Measurements from ENCODE around the gene UBN1. TPM values are rescaled to one million over a fixed set of nuclear protein-coding genes. Genes with fewer than 3 reads are reported as not detected.
A peak's percentile ranks its signal among the peaks of the same experiment; 100 is the strongest.

Gene UBN1
- total RNA-seq, 1 donor from 2014 or later = 45.3 TPM

DNA sequence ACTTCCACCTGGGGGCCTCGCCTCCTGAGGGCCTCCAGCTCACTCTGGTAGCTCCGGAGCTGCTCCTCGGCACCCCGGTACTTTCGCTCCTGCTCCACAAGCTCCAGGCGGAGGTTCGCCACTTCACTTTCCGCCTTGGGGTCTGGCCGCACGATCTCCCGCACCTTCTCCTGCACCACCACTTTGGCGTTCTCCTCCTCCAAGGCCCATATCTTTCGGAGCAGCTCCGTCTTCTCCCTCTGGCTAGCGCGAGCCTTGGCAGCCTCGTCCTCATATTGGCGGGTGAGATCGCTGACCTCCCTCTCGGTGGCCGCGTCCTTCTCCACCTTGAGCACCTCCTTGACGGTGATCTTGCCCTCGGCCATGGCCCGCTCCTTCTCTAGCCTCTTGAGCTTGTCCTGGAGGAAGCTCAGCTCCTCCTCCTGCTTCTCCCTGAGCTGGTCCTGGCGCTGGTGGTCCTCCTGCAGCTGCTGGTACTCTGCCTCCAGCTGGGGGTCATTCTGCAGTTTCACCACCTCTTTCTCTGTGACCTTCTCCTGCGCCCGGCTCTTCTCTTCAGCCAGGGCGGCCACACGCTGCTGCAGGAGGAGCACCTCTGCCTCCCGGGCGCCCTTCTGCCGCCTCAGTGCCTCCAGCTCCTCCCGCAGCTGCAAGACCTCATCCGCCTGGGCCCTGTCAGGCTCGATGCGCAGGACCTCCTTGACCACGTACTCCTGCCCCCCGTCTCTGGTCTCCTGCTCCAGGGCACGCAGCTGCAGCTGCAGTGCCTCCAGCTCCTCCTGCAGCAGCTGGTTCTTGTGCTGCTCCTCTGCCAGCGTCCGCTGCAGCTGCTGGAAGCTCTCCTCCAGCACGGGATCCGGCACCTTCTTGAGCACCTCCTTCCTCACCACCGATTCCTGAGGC, 37.9 kb downstream of the UBN1 start:
- H3K4me1 Mint-ChIP-seq (ENCODE audit: low read depth, unreplicated experiment) = peaks cover 39% of the 10 kb centered on the region
- peaks cover 53% of the 10 kb centered on the region for H4K20me1 ChIP-seq (ENCODE audit: insufficient read depth, low read length)
- no peaks in the 10 kb centered on the region for H3K79me2 ChIP-seq (ENCODE audit: insufficient read depth, low read length)
- no peak overlapping the region for H3K27ac ChIP-seq (ENCODE audit: low read depth, low read length)
- peaks cover 23% of the 10 kb centered on the region for H3K36me3 ChIP-seq (ENCODE audit: insufficient read depth, low read length)
- H3K4me3 Mint-ChIP-seq (ENCODE audit: unreplicated experiment) = no peak overlapping the region
- TF ChIP-seq EZH2 (IDR thresholded peaks at IDR 0.05; ENCODE audit: insufficient read depth, low read length) = no peak
- TF ChIP-seq, protein P1, sequence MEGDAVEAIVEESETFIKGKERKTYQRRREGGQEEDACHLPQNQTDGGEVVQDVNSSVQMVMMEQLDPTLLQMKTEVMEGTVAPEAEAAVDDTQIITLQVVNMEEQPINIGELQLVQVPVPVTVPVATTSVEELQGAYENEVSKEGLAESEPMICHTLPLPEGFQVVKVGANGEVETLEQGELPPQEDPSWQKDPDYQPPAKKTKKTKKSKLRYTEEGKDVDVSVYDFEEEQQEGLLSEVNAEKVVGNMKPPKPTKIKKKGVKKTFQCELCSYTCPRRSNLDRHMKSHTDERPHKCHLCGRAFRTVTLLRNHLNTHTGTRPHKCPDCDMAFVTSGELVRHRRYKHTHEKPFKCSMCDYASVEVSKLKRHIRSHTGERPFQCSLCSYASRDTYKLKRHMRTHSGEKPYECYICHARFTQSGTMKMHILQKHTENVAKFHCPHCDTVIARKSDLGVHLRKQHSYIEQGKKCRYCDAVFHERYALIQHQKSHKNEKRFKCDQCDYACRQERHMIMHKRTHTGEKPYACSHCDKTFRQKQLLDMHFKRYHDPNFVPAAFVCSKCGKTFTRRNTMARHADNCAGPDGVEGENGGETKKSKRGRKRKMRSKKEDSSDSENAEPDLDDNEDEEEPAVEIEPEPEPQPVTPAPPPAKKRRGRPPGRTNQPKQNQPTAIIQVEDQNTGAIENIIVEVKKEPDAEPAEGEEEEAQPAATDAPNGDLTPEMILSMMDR (IDR thresholded peaks at IDR 0.05; ENCODE audit: insufficient read depth, low read depth, low read length) = no peak
- peak overlapping the region; percentile 77 for H3K27ac Mint-ChIP-seq (ENCODE audit: unreplicated experiment)
- no peaks in the 10 kb centered on the region for H3K9me3 Mint-ChIP-seq (ENCODE audit: unreplicated experiment)
- H3K36me3 Mint-ChIP-seq (ENCODE audit: low read depth, unreplicated experiment) = peaks cover 48% of the 10 kb centered on the region
- DNase-seq (ENCODE audit: low read depth) = no peak
- H3K9me3 ChIP-seq (ENCODE audit: insufficient read depth, low read depth, low read length) = no peaks in the 10 kb centered on the region
- no peak overlapping the region for H3K4me2 ChIP-seq (ENCODE audit: low read length)
- H3K4me1 ChIP-seq (ENCODE audit: insufficient read depth, low read length) = peaks cover 20% of the 10 kb centered on the region
- FAIRE-seq = no peak
- H3K9ac ChIP-seq (ENCODE audit: low read length) = no peak overlapping the region
- no peaks in the 10 kb centered on the region for H3K27me3 ChIP-seq (ENCODE audit: insufficient read depth, low read length)
- H3K27me3 Mint-ChIP-seq (ENCODE audit: low read depth, unreplicated experiment) = no peaks in the 10 kb centered on the region
- no peak overlapping the region for H3K4me3 ChIP-seq (ENCODE audit: insufficient read depth, low read depth, low read length)
- no peak overlapping the region for H2AFZ ChIP-seq (ENCODE audit: low read depth, low read length)

DNA sequence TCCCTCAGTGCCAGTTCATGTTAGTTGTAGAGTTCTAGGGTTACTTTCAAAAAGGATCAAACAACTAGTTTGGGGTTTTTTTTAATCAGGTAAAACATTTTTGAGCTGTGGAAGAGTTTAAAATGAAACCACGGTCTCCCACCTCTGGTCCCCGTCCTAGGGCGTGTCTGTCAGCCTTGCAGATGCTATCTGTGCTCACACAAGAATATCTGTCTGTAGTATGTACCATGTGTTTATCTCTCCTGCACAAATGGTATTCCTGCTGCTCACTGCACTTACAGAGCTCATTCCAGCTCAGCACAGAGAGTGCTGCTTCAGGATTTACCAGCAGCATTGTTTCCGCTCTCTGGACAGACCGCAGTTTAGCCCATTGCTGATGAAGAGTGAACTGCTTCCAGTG, 38.9 kb downstream of the UBN1 start:
- H3K79me2 ChIP-seq (ENCODE audit: insufficient read depth, low read length) = no peaks in the 10 kb centered on the region
- DNase-seq (ENCODE audit: low read depth) (no peak), FAIRE-seq (no peak)
- TF ChIP-seq EZH2 (IDR thresholded peaks at IDR 0.05; ENCODE audit: insufficient read depth, low read length) = no peak
- TF ChIP-seq, protein P1 (IDR thresholded peaks at IDR 0.05; ENCODE audit: insufficient read depth, low read depth, low read length) = no peak
- H3K9me3 Mint-ChIP-seq (ENCODE audit: unreplicated experiment) = no peaks in the 10 kb centered on the region
- H3K27ac ChIP-seq (ENCODE audit: low read depth, low read length) = no peak overlapping the region
- peaks cover 48% of the 10 kb centered on the region for H3K36me3 Mint-ChIP-seq (ENCODE audit: low read depth, unreplicated experiment)
- no peak overlapping the region for H3K4me2 ChIP-seq (ENCODE audit: low read length)
- peak overlapping the region; percentile 60 for H3K4me3 Mint-ChIP-seq (ENCODE audit: unreplicated experiment)
- H4K20me1 ChIP-seq (ENCODE audit: insufficient read depth, low read length) = peaks cover 53% of the 10 kb centered on the region
- peaks cover 39% of the 10 kb centered on the region for H3K4me1 Mint-ChIP-seq (ENCODE audit: low read depth, unreplicated experiment)
- no peak overlapping the region for H3K9ac ChIP-seq (ENCODE audit: low read length)
- H3K27me3 Mint-ChIP-seq (ENCODE audit: low read depth, unreplicated experiment) = no peaks in the 10 kb centered on the region
- no peak overlapping the region for H2AFZ ChIP-seq (ENCODE audit: low read depth, low read length)
- peak overlapping the region; percentile 26 for H3K27ac Mint-ChIP-seq (ENCODE audit: unreplicated experiment)
- H3K4me3 ChIP-seq (ENCODE audit: insufficient read depth, low read depth, low read length) = no peak overlapping the region
- H3K9me3 ChIP-seq (ENCODE audit: insufficient read depth, low read depth, low read length) = no peaks in the 10 kb centered on the region
- H3K4me1 ChIP-seq (ENCODE audit: insufficient read depth, low read length) = peaks cover 20% of the 10 kb centered on the region
- peaks cover 14% of the 10 kb centered on the region for H3K36me3 ChIP-seq (ENCODE audit: insufficient read depth, low read length)
- H3K27me3 ChIP-seq (ENCODE audit: insufficient read depth, low read length) = no peaks in the 10 kb centered on the region
